Neural progenitor cell (in vitro differentiated cells): ENCODE results near the gene RNF224. TPM values are rescaled to one million over a fixed set of nuclear protein-coding genes. Genes with fewer than 3 reads are reported as not detected.

Experiments used
- DNase-seq: peaks from one replicate; pipeline ENCODE4 v3.0.0-alpha.2; 2016; ENCODE audit warnings: low spot score
- H2AFZ ChIP-seq: fragments of 200-600 bp; sonication (generic); replicated peaks from 2 replicates; pipeline ENCODE4 v1.6.1; 2016; ENCODE audit warnings: antibody characterized with exemption
- H3F3A ChIP-seq: fragments of 200-600 bp; sonication (generic); 2 replicates; pipeline ENCODE4 v1.6.1; 2016; ENCODE audit warnings: antibody characterized with exemption, low read depth
- H3K27ac ChIP-seq: fragments of 200-600 bp; sonication (generic); 2 replicates; pipeline ENCODE4 v1.5.1; 2016; ENCODE audit warnings: mild to moderate bottlenecking
- H3K27me3 ChIP-seq: fragments of 200-600 bp; sonication (generic); 2 replicates; pipeline ENCODE4 v1.6.1; 2016; ENCODE audit warnings: mild to moderate bottlenecking, moderate library complexity
- H3K36me3 ChIP-seq: fragments of 200-600 bp; sonication (generic); 2 replicates; pipeline ENCODE4 v1.5.1; 2016
- H3K4me1 ChIP-seq: fragments of 200-600 bp; sonication (generic); 2 replicates; pipeline ENCODE4 v1.6.1; 2016; ENCODE audit warnings: mixed run types
- H3K4me2 ChIP-seq: fragments of 200-600 bp; sonication (generic); 2 replicates; pipeline ENCODE4 v1.6.1; 2016
- H3K4me3 ChIP-seq: fragments of 200-600 bp; sonication (generic); 2 replicates; pipeline ENCODE4 v1.5.1; 2016
- H3K79me2 ChIP-seq: fragments of 200-600 bp; sonication (generic); 2 replicates; pipeline ENCODE4 v1.6.1; 2016; ENCODE audit warnings: low read depth
- H3K9ac ChIP-seq: fragments of 200-600 bp; sonication (generic); 2 replicates; pipeline ENCODE4 v1.6.1; 2016
- H3K9me3 ChIP-seq: fragments of 200-600 bp; sonication (generic); 2 replicates; pipeline ENCODE4 v1.5.1; 2016; ENCODE audit warnings: low read depth
- H4K20me1 ChIP-seq: fragments of 200-600 bp; sonication (generic); 2 replicates; pipeline ENCODE4 v1.6.1; 2016; ENCODE audit warnings: low read depth
- H3K27ac Mint-ChIP-seq: 3 replicates; pipeline ENCODE4 v1.8.0; 2021; ENCODE audit warnings: mixed read lengths
- H3K27me3 Mint-ChIP-seq: 2 replicates; pipeline ENCODE4 v1.8.0; 2022; ENCODE audit warnings: low read depth, mild to moderate bottlenecking, inconsistent platforms, moderate library complexity, mixed read lengths; ENCODE audit not compliant: insufficient read depth
- H3K36me3 Mint-ChIP-seq: 3 replicates; pipeline ENCODE4 v1.8.0; 2021; ENCODE audit warnings: mixed read lengths
- H3K4me1 Mint-ChIP-seq: 3 replicates; pipeline ENCODE4 v1.8.0; 2021; ENCODE audit warnings: mixed read lengths
- H3K4me3 Mint-ChIP-seq: 3 replicates; pipeline ENCODE4 v1.8.0; 2021; ENCODE audit warnings: mild to moderate bottlenecking, moderate library complexity, mixed read lengths
- H3K9me3 Mint-ChIP-seq: 3 replicates; pipeline ENCODE4 v1.8.0; 2020; ENCODE audit warnings: mixed read lengths
- EZH2 ChIP-seq: fragments of 200-600 bp; sonication (generic); IDR thresholded peaks from 2 replicates; pipeline ENCODE4 v1.6.1; 2017; ENCODE audit warnings: antibody characterized with exemption, mild to moderate bottlenecking, moderate library complexity
- EZH2phosphoT487 ChIP-seq: fragments of 200-600 bp; sonication (generic); IDR thresholded peaks from 2 replicates; pipeline ENCODE4 v1.6.1; 2017; ENCODE audit warnings: antibody characterized with exemption
- total RNA-seq: library from RNA; depleted of rRNA; stranded (reverse); fragments of >200 nt; gene quantifications from 2 replicates; pipeline ENCODE4 v1.2.3, GENCODE V29; 2015; ENCODE audit warnings: low replicate concordance
- TF ChIP-seq, protein P1 (sequence below): fragments of 200-600 bp; sonication (generic); IDR thresholded peaks from 2 replicates; pipeline ENCODE4 v1.5.1; 2017; ENCODE audit warnings: antibody characterized with exemption, mild to moderate bottlenecking

The RNF224 gene
- total RNA-seq, 1 donor from 2014 or later: not detected

DNA sequence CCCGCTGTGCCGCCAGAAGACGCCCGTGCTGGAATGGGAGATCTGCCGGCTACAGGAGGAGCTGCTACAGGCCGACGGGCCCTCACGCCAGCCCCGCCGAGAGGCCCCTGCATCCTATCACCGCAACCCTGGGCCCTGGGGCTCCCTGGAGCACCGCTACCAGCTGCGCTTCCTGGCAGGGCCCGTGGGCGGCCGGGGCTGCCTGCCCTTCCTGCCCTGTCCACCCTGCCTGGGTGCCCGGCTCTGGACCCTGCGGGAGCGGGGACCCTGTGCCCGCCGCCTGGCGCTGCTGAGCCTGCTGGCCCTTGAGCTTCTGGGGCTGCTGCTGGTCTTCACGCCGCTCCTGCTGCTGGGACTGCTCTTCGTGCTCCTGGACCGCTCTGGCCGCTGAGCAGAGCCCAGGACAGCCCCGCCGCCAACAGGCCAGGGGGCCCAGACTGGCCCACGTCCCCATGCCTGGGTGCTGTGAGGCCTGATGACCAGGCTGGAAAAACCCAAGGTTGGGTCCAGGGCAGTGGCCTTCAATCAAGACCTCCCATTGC lies 9.0 kb upstream of the RNF224 start:
- H3K27ac Mint-ChIP-seq: no peak overlapping the region
- no peak for DNase-seq
- no peak for TF ChIP-seq EZH2phosphoT487
- TF ChIP-seq, protein P1, sequence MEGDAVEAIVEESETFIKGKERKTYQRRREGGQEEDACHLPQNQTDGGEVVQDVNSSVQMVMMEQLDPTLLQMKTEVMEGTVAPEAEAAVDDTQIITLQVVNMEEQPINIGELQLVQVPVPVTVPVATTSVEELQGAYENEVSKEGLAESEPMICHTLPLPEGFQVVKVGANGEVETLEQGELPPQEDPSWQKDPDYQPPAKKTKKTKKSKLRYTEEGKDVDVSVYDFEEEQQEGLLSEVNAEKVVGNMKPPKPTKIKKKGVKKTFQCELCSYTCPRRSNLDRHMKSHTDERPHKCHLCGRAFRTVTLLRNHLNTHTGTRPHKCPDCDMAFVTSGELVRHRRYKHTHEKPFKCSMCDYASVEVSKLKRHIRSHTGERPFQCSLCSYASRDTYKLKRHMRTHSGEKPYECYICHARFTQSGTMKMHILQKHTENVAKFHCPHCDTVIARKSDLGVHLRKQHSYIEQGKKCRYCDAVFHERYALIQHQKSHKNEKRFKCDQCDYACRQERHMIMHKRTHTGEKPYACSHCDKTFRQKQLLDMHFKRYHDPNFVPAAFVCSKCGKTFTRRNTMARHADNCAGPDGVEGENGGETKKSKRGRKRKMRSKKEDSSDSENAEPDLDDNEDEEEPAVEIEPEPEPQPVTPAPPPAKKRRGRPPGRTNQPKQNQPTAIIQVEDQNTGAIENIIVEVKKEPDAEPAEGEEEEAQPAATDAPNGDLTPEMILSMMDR: no peak
- TF ChIP-seq EZH2: no peak
- no peaks in the 10 kb centered on the region for H3K79me2 ChIP-seq
- no peak overlapping the region for H3K4me3 ChIP-seq
- peaks cover 2% of the 10 kb centered on the region for H3K27me3 Mint-ChIP-seq
- no peaks in the 10 kb centered on the region for H3K9me3 Mint-ChIP-seq
- peaks cover 7% of the 10 kb centered on the region for H4K20me1 ChIP-seq
- H3K9me3 ChIP-seq: no peaks in the 10 kb centered on the region
- H3K4me1 Mint-ChIP-seq: no peaks in the 10 kb centered on the region
- H3F3A ChIP-seq: peaks cover 11% of the 10 kb centered on the region
- no peaks in the 10 kb centered on the region for H3K36me3 ChIP-seq
- H3K9ac ChIP-seq: no peak overlapping the region
- no peak overlapping the region for H3K4me3 Mint-ChIP-seq
- no peaks in the 10 kb centered on the region for H3K36me3 Mint-ChIP-seq
- H3K27me3 ChIP-seq: peaks cover 25% of the 10 kb centered on the region
- H2AFZ ChIP-seq: no peak overlapping the region
- H3K27ac ChIP-seq: no peak overlapping the region
- peaks cover 13% of the 10 kb centered on the region for H3K4me1 ChIP-seq
- H3K4me2 ChIP-seq: no peak overlapping the region

DNA sequence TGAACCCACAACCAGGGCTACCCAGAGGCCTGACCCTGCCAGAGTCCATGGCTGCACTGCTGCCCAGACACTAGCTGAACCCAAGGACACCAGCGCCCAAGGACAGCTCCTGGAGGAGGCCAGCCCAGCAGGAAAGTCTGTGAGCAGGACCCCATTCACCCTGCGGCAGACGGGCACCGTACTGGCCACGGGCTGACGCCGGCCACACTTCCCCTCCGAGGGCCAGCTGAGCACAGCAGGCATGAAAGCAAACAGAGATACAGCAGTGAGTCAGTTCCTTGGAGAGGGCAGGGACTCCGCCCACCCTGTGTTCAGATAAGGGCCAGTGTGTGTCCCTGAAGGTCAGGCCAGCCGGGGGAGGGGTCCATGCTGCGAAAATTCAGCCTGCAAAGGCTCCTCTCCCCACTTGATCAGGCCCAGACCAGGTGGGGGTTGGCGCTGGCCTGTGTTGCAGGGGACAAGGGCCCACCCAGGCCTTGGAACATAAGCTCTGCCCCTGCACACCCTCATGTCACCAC lies 8.5 kb upstream of the RNF224 start:
- Histone ChIP-seq H3K79me2 (no peaks in the 10 kb centered on the region), H3K4me1 (peaks cover 13% of the 10 kb centered on the region), H4K20me1 (peaks cover 7% of the 10 kb centered on the region), H3K36me3 (no peaks in the 10 kb centered on the region), H3K4me2 (no peak overlapping the region), H3F3A (peaks cover 12% of the 10 kb centered on the region), H3K4me3 (no peak overlapping the region), H3K9ac (no peak overlapping the region), H2AFZ (no peak overlapping the region), H3K27me3 (peaks cover 25% of the 10 kb centered on the region), H3K27ac (no peak overlapping the region), H3K9me3 (no peaks in the 10 kb centered on the region)
- peaks cover 2% of the 10 kb centered on the region for H3K27me3 Mint-ChIP-seq
- no peaks in the 10 kb centered on the region for H3K4me1 Mint-ChIP-seq
- no peak overlapping the region for H3K4me3 Mint-ChIP-seq
- H3K27ac Mint-ChIP-seq: no peak overlapping the region
- no peaks in the 10 kb centered on the region for H3K9me3 Mint-ChIP-seq
- no peaks in the 10 kb centered on the region for H3K36me3 Mint-ChIP-seq
- no peak for DNase-seq
- TF ChIP-seq EZH2: no peak
- TF ChIP-seq EZH2phosphoT487: no peak
- TF ChIP-seq, protein P1: no peak

DNA sequence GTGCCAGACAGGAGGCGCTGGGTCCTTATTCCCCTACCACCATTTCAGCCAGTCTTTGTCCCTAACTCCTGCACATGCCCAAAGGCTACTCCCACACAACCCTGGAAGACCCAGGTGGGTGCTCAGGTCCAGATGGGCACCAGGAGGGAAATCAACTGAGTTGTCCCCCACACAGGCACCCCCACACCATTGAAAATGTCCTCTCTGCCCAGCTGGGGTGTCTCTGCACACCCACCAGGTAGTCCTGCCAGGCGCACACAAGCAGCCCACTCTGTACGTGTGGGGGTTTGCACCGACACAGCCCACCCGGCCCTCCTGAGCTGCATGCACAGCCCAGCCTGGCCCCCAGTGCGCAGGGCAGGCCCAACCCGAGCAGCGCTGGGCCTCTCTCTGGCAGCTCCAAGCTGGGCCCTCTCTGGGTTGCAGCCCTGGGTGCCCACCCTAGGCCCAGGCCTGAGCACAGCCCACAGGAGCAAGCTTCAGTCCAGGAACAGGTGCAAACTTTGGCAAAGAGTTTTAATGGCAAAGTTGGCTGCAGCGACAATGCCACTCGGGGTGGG lies 7.5 kb upstream of the RNF224 start:
- H3K9me3 ChIP-seq: no peaks in the 10 kb centered on the region
- no peak overlapping the region for H3K4me3 ChIP-seq
- H3F3A ChIP-seq: peaks cover 12% of the 10 kb centered on the region
- H3K4me2 ChIP-seq: no peak overlapping the region
- Mint-ChIP-seq H3K27ac (no peak overlapping the region), H3K4me3 (peak overlapping the region; percentile 10), H3K36me3 (no peaks in the 10 kb centered on the region), H3K9me3 (no peaks in the 10 kb centered on the region), H3K27me3 (peaks cover 2% of the 10 kb centered on the region), H3K4me1 (no peaks in the 10 kb centered on the region)
- peaks cover 13% of the 10 kb centered on the region for H3K4me1 ChIP-seq
- H3K36me3 ChIP-seq: no peaks in the 10 kb centered on the region
- H3K79me2 ChIP-seq: no peaks in the 10 kb centered on the region
- H3K9ac ChIP-seq: no peak overlapping the region
- no peak for DNase-seq
- H3K27me3 ChIP-seq: peaks cover 25% of the 10 kb centered on the region
- H4K20me1 ChIP-seq: peaks cover 7% of the 10 kb centered on the region
- TF ChIP-seq EZH2phosphoT487 (no peak), EZH2 (no peak)
- TF ChIP-seq, protein P1: no peak
- H3K27ac ChIP-seq: no peak overlapping the region
- no peak overlapping the region for H2AFZ ChIP-seq
